Peyer's patch (tissue), 4 donors: ENCODE data around the gene ECHDC1. TPM values are rescaled to one million over a fixed set of nuclear protein-coding genes. Genes with fewer than 3 reads are reported as not detected.

Source experiments
- DNase-seq, 3 donors: peaks; one replicate each; pipeline ENCODE4 v3.0.0-alpha.2; 2017 to 2019
- H3K27ac ChIP-seq, 4 donors: fragments of 200-600 bp; sonication (generic); one replicate each; pipeline ENCODE4 v1.5.1; 2016 to 2019
- H3K27me3 ChIP-seq, 2 donors: fragments of 200-600 bp; sonication (generic); one replicate each; pipeline ENCODE4 v1.5.1; 2019
- H3K36me3 ChIP-seq, 3 donors: fragments of 200-600 bp; sonication (generic); one replicate each; pipeline ENCODE4 v1.5.1; 2016 to 2019
- H3K4me1 ChIP-seq, 4 donors: fragments of 200-600 bp; sonication (generic); one replicate each; pipeline ENCODE4 v1.5.1; 2016 to 2019
- H3K4me3 ChIP-seq, 4 donors: fragments of 200-600 bp; sonication (generic); 1 replicate in 3 of 4; 2 replicates in 1 of 4; pipeline ENCODE4 v1.5.1; 2016 to 2019; ENCODE audit warnings: mild to moderate bottlenecking in 1 of 4
- H3K9me3 ChIP-seq, 4 donors: fragments of 200-600 bp; sonication (generic); one replicate each; pipeline ENCODE4 v1.5.1; 2016 to 2019; ENCODE audit warnings: mild to moderate bottlenecking in 1 of 4
- CTCF ChIP-seq, 6 experiments: fragments of 450-650 bp in 4 of 6; fragments of 200-600 bp in 2 of 6; sonication (generic) in 1 of 6; IDR thresholded peaks; one replicate each; pipeline ENCODE4 v1.5.1; 2017 to 2019; ENCODE audit warnings: antibody characterized with exemption in 6 of 6, mild to moderate bottlenecking in 3 of 6, moderate library complexity in 1 of 6
- POLR2A ChIP-seq, 2 donors: fragments of 450-650 bp; IDR thresholded peaks; one replicate each; pipeline ENCODE4 v1.5.1; 2017; ENCODE audit warnings: antibody characterized with exemption in 2 of 2, mild to moderate bottlenecking in 2 of 2, moderate library complexity in 2 of 2
- total RNA-seq, 4 donors: library from RNA; depleted of rRNA; stranded (reverse); fragments of >200 nt; gene quantifications; one replicate each; pipeline ENCODE4 v1.1.0, GENCODE V29; 2016

The ECHDC1 gene
- total RNA-seq, 4 donors from 2014 or later = 48.9 to 71.8 (median 60.0) TPM

- no peak for TF ChIP-seq CTCF (IDR thresholded peaks at IDR 0.05)
- no peak for TF ChIP-seq POLR2A (IDR thresholded peaks at IDR 0.05)
- Histone ChIP-seq H3K27ac (no peak overlapping the region), H3K4me3 (no peak overlapping the region), H3K9me3 (no peaks in the 10 kb centered on the region), H3K27me3 (no peaks in the 10 kb centered on the region), H3K36me3 (peaks cover 0 to 28% (median 0%) of the 10 kb centered on the region in 3 donors), H3K4me1 (no peaks in the 10 kb centered on the region)
- no peak for DNase-seq
Measured at GRCh38 chr6:127277878-127278843, 65.2 kb downstream of the ECHDC1 start.

DNA sequence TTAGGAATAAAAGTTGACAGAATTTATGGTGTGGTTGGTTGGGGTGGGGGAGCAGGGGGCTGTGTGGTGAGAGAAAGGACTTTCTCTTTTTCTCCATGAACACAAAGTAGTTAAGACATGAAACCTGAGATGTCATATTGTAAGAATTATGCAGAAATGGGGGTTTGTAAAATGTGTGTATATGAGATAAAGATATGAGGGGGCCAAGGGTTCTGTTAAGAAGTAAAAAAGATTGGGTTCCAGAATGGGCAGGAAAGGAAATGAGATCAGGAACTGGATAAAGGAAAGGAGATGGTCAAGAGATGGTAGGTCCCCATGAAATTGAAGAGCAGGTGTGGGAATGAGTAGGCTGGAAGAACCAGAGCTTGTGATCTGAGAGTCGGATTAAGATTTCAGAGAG, 67.1 kb downstream of the ECHDC1 start:
- no peak overlapping the region for H3K4me3 ChIP-seq
- no peaks in the 10 kb centered on the region for H3K4me1 ChIP-seq
- TF ChIP-seq CTCF (IDR thresholded peaks at IDR 0.05) = no peak
- TF ChIP-seq POLR2A (IDR thresholded peaks at IDR 0.05) = no peak
- DNase-seq = no peak
- H3K27me3 ChIP-seq = no peaks in the 10 kb centered on the region
- H3K9me3 ChIP-seq = no peaks in the 10 kb centered on the region
- H3K27ac ChIP-seq = no peak overlapping the region
- peaks cover 0 to 11% (median 0%) of the 10 kb centered on the region in 3 donors for H3K36me3 ChIP-seq

GRCh38 chr6:127273499-127273898, 69.9 kb downstream of the ECHDC1 start:
- H3K36me3 ChIP-seq = no peaks in the 10 kb centered on the region
- no peaks in the 10 kb centered on the region for H3K27me3 ChIP-seq
- H3K9me3 ChIP-seq = no peaks in the 10 kb centered on the region
- no peak for DNase-seq
- peaks cover 0 to 2% (median 0%) of the 10 kb centered on the region in 4 donors for H3K4me1 ChIP-seq
- H3K27ac ChIP-seq = no peak overlapping the region
- TF ChIP-seq POLR2A (IDR thresholded peaks at IDR 0.05) = no peak
- no peak for TF ChIP-seq CTCF (IDR thresholded peaks at IDR 0.05)
- H3K4me3 ChIP-seq = no peak overlapping the region

DNA sequence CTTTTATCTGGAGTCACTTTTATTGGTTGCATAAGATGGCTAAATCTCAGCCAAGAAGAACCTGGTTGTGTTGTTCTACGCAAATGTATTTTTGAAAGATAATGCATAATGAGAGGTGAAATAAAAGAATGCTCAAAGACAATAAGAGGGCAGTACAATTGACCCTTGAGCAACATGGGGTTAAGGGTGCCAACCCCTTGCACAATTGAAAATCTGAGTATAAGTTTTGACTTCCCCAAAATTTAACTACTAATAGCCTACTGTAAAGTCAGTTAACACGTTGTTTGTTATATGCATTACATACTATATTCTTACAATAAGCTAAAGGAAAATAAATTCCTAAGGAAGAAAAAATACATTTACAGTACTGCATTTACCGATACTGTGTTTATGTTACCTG, 70.8 kb downstream of the ECHDC1 start:
- no peak for DNase-seq
- Histone ChIP-seq H3K27me3 (no peaks in the 10 kb centered on the region), H3K27ac (no peak overlapping the region), H3K9me3 (no peaks in the 10 kb centered on the region), H3K36me3 (no peaks in the 10 kb centered on the region), H3K4me3 (no peak overlapping the region), H3K4me1 (peaks cover 0 to 2% (median 0%) of the 10 kb centered on the region in 4 donors)
- TF ChIP-seq POLR2A (IDR thresholded peaks at IDR 0.05) (no peak), CTCF (IDR thresholded peaks at IDR 0.05) (no peak)

DNA sequence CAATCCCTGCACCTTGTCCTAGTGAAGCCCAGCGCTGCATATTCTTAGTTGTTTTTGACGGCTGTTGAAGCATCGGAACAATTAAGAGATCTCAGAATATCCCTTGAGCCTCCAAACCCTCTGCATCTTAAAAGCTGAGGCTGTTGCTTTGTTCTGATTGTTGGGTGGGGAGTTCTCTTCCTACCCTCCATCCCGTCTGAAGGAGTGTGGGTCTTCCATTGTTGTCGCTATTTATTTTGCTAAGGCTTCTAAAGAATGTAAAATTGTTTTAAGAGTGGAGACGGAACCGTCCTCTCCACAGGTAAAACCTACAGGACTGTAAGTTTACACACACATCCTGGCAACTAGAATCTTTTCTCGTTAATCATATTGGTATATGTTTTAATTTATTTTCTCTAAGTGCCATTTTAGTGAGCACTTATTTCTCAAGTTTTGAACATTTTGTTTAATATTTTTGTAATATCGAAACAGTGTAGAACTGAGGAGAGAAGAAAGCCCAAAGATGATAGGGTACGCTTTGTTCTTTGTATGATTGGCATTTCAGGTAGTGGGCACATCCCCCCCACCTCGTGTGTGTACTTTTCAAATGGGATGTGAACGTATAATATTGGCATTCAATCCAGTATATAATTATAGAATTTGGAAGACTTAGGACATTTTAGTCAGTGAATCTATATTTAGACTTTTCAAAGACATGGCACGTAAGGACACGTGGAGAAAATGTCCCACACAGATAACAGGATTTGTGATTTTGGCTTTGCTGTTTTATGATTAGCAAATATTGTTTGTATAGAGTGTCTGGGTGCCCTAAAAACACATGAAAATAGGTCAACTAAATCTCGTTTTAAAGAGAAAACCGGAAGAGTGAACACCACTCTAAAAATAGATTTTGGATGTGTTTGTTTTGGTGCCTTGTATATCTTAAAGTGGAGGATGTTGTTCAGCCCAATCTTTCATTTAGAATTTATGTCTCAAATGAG, 75.5 kb downstream of the ECHDC1 start:
- TF ChIP-seq CTCF (IDR thresholded peaks at IDR 0.05) (no peak), POLR2A (IDR thresholded peaks at IDR 0.05) (no peak)
- peak overlapping the region; percentile 92 to 99 (median 97) for H3K27ac ChIP-seq
- no peaks in the 10 kb centered on the region for H3K27me3 ChIP-seq
- no peak for DNase-seq
- H3K4me1 ChIP-seq = peaks cover 0 to 2% (median 0%) of the 10 kb centered on the region in 4 donors
- H3K4me3 ChIP-seq = peak overlapping the region; percentile 61 to 89 (median 88)
- H3K36me3 ChIP-seq = no peaks in the 10 kb centered on the region
- H3K9me3 ChIP-seq = no peaks in the 10 kb centered on the region
